ENCODE data around the gene GRIA2.
"Not testable (repeated sequence)": the region's sequence is repeated elsewhere in the genome, so short reads cannot be mapped to it uniquely, and the experiment has no call there.

GRIA2 gene

GRCh38 chr4:157220371-157220881 lies at the start of gene GRIA2:
Gene GRIA2 (plus strand): TSS chr4:157220728. CDS start chr4:157221043, 315 bp downstream.
- no peak for DNase-seq (ENCODE audit: low read depth in 1 of 2, low spot score in 1 of 2)

GRCh38 chr4:157172011-157172410 lies 48.5 kb upstream of the GRIA2 start:
- DNase-seq (ENCODE audit: low read depth in 1 of 2, low spot score in 1 of 2): no peak

GRCh38 chr4:157180268-157180667 lies 40.3 kb upstream of the GRIA2 start:
- DNase-seq (ENCODE audit: low read depth in 1 of 2, low spot score in 1 of 2): not testable (repeated sequence)

GRCh38 chr4:157184300-157184699 lies 36.2 kb upstream of the GRIA2 start:
- DNase-seq (ENCODE audit: low read depth in 1 of 2, low spot score in 1 of 2): no peak

GRCh38 chr4:157185363-157185762 lies 35.2 kb upstream of the GRIA2 start:
- DNase-seq (ENCODE audit: low read depth in 1 of 2, low spot score in 1 of 2): no peak

- DNase-seq (ENCODE audit: low read depth in 1 of 2, low spot score in 1 of 2): no peak
These were observed 25.2 kb upstream of the GRIA2 start for GRCh38 chr4:157195374-157195773.

- no peak for DNase-seq (ENCODE audit: low read depth in 1 of 2, low spot score in 1 of 2)
These were observed 24.5 kb upstream of the GRIA2 start for GRCh38 chr4:157196046-157196445.

GRCh38 chr4:157204634-157205244 lies 15.8 kb upstream of the GRIA2 start:
- no peak for DNase-seq (ENCODE audit: low read depth in 1 of 2, low spot score in 1 of 2)

- no peak for DNase-seq (ENCODE audit: low read depth in 1 of 2, low spot score in 1 of 2)
These were observed 2.8 kb upstream of the GRIA2 start for GRCh38 chr4:157217708-157218107.

- no peak for DNase-seq (ENCODE audit: low read depth in 1 of 2, low spot score in 1 of 2)
These were observed 687 bp upstream of the GRIA2 start for GRCh38 chr4:157219711-157220370.

GRCh38 chr4:157221426-157221894 lies 932 bp downstream of the GRIA2 start:
- DNase-seq (ENCODE audit: low read depth in 1 of 2, low spot score in 1 of 2): no peak

- no peak for DNase-seq (ENCODE audit: low read depth in 1 of 2, low spot score in 1 of 2)
These were observed 1.6 kb downstream of the GRIA2 start for GRCh38 chr4:157221895-157222770.

- DNase-seq (ENCODE audit: low read depth in 1 of 2, low spot score in 1 of 2): no peak
These were observed 2.2 kb downstream of the GRIA2 start for GRCh38 chr4:157222771-157223160.

- no peak for DNase-seq (ENCODE audit: low read depth in 1 of 2, low spot score in 1 of 2)
These were observed 2.9 kb downstream of the GRIA2 start for GRCh38 chr4:157223456-157223855.

GRCh38 chr4:157225096-157225495 lies 4.6 kb downstream of the GRIA2 start:
- DNase-seq (ENCODE audit: low read depth in 1 of 2, low spot score in 1 of 2): no peak

- no peak for DNase-seq (ENCODE audit: low read depth in 1 of 2, low spot score in 1 of 2)
These were observed 5.5 kb downstream of the GRIA2 start for GRCh38 chr4:157226035-157226434.

GRCh38 chr4:157226601-157227000 lies 6.1 kb downstream of the GRIA2 start:
- DNase-seq (ENCODE audit: low read depth in 1 of 2, low spot score in 1 of 2): no peak

GRCh38 chr4:157231525-157231924 lies 11.0 kb downstream of the GRIA2 start:
- no peak for DNase-seq (ENCODE audit: low read depth in 1 of 2, low spot score in 1 of 2)

GRCh38 chr4:157242871-157243270 lies 22.3 kb downstream of the GRIA2 start:
- no peak for DNase-seq (ENCODE audit: low read depth in 1 of 2, low spot score in 1 of 2)

GRCh38 chr4:157244348-157244747 lies 23.8 kb downstream of the GRIA2 start:
- no peak for DNase-seq (ENCODE audit: low read depth in 1 of 2, low spot score in 1 of 2)

- no peak for DNase-seq (ENCODE audit: low read depth in 1 of 2, low spot score in 1 of 2)
These were observed 24.8 kb downstream of the GRIA2 start for GRCh38 chr4:157245351-157245750.

- no peak for DNase-seq (ENCODE audit: low read depth in 1 of 2, low spot score in 1 of 2)
These were observed 26.4 kb downstream of the GRIA2 start for GRCh38 chr4:157246964-157247363.
